HCT116 (cell line): ENCODE measurements around the gene NTMT2. TPM values are rescaled to one million over a fixed set of nuclear protein-coding genes. Genes with fewer than 3 reads are reported as not detected.

ENCODE experiments used
- ATAC-seq: fragments of 200-7000 bp; cut with Tn5 transposase; 2 replicates; pipeline ENCODE4 v1.9.1; 2020; ENCODE audit warnings: mild to moderate bottlenecking, moderate library complexity
- BruUV-seq: library from RNA; stranded (reverse); fragments of 400-500 nt; replicated peaks from 2 replicates; lab custom pipeline; 2021; lab: Mats Ljungman, UMichigan
- CTCF ChIA-PET: fragments of 300-600 bp; sonication (Branson Sonifier 250); formaldehyde crosslinking; loops from one replicate; lab custom pipeline; 2021; ENCODE audit warnings: antibody characterized with exemption; lab: Charles Lee
- POLR2A ChIA-PET: fragments of 300-600, 350-600 bp; sonication (Branson Sonifier 250); formaldehyde crosslinking; loops from one replicate; lab custom pipeline; 2021; ENCODE audit warnings: antibody characterized with exemption; lab: Charles Lee
- RAD21 ChIA-PET, 2 experiments: fragments of 300-600 bp; sonication (Branson Sonifier 250); formaldehyde crosslinking; loops; one replicate each; lab custom pipeline; 2023; ENCODE audit warnings: low total read pairs in 2 of 2; ENCODE audit not compliant: uncharacterized antibody in 2 of 2, unreplicated experiment in 2 of 2, low non-redundant PET in 1 of 2; lab: Charles Lee
- DNase-seq: peaks from one replicate; pipeline ENCODE4 v3.0.0-alpha.2; 2010; ENCODE audit warnings: low read depth, low spot score
- H2AFZ ChIP-seq: fragments of 200-600 bp; shearing (Covaris generic), sonication (generic); 2 replicates; pipeline ENCODE4 v1.6.1; 2017; ENCODE audit warnings: low read depth, mixed run types, mixed read lengths, antibody characterized with exemption, low read length; ENCODE audit not compliant: poor library complexity, severe bottlenecking
- H3K27ac ChIP-seq: 2 replicates; pipeline ENCODE4 v1.5.1; 2012; ENCODE audit warnings: low read depth, low read length
- H3K27me3 ChIP-seq: fragments of 200-600 bp; sonication (generic); 2 replicates; pipeline ENCODE4 v1.6.1; 2016; ENCODE audit warnings: mixed run types, low read length, mixed read lengths; ENCODE audit not compliant: insufficient read depth
- H3K36me3 ChIP-seq, 2 experiments: fragments of 200-500 bp in 1 of 2; fragments of 200-600 bp in 1 of 2; sonication (Bioruptor generic) in 1 of 2; sonication (generic) in 1 of 2; 2 replicates each; pipeline versions ENCODE4 v1.5.1 to v1.6.1; 2014 to 2016; ENCODE audit warnings: low read length in 2 of 2, inconsistent platforms in 1 of 2, mixed read lengths in 1 of 2, mixed run types in 1 of 2; ENCODE audit not compliant: insufficient read depth in 2 of 2, control insufficient read depth in 1 of 2
- H3K4me1 ChIP-seq, 2 experiments: fragments of 200-600 bp in 1 of 2; sonication (generic) in 1 of 2; 2 replicates each; pipeline versions ENCODE4 v1.5.1 to v1.6.1; 2012 to 2017; ENCODE audit warnings: low read length in 2 of 2, inconsistent platforms in 1 of 2, mild to moderate bottlenecking in 1 of 2, mixed read lengths in 1 of 2, mixed run types in 1 of 2, moderate library complexity in 1 of 2; ENCODE audit not compliant: insufficient read depth in 2 of 2, control insufficient read depth in 1 of 2
- H3K4me2 ChIP-seq: fragments of 200-600 bp; sonication (generic); 2 replicates; pipeline ENCODE4 v1.6.1; 2017; ENCODE audit warnings: mixed run types, low read length, mixed read lengths
- H3K4me3 ChIP-seq, 2 experiments: fragments of 200-600 bp in 1 of 2; sonication (generic) in 1 of 2; replicated peaks in 1 of 2; 2 replicates each; pipeline ENCODE4 v1.5.1; 2011 to 2016; ENCODE audit warnings: low read length in 2 of 2, control low read depth in 1 of 2, low read depth in 1 of 2, mild to moderate bottlenecking in 1 of 2, mixed read lengths in 1 of 2, mixed run types in 1 of 2
- H3K79me2 ChIP-seq: fragments of 200-600 bp; sonication (generic); 2 replicates; pipeline ENCODE4 v1.6.1; 2017; ENCODE audit warnings: mild to moderate bottlenecking, mixed run types, low read length, moderate library complexity, mixed read lengths; ENCODE audit not compliant: insufficient read depth
- H3K9ac ChIP-seq: fragments of 200-600 bp; sonication (generic); 2 replicates; pipeline ENCODE4 v1.6.1; 2016; ENCODE audit warnings: low read length, mixed read lengths
- H3K9me2 ChIP-seq: fragments of 200-600 bp; sonication (generic), shearing (Covaris generic); 2 replicates; pipeline ENCODE4 v1.6.1; 2017; ENCODE audit warnings: mixed run types, mild to moderate bottlenecking, moderate library complexity; ENCODE audit not compliant: insufficient read depth
- H3K9me3 ChIP-seq, 2 experiments: fragments of 200-500 bp in 1 of 2; fragments of 200-600 bp in 1 of 2; sonication (Bioruptor generic) in 1 of 2; sonication (generic) in 1 of 2; 2 replicates each; pipeline ENCODE4 v1.6.1; 2014 to 2017; ENCODE audit warnings: low read length in 2 of 2, mixed read lengths in 2 of 2, inconsistent platforms in 1 of 2, low read depth in 1 of 2, mild to moderate bottlenecking in 1 of 2, mixed run types in 1 of 2, moderate library complexity in 1 of 2; ENCODE audit not compliant: control insufficient read depth in 1 of 2, insufficient read depth in 1 of 2
- H4K20me1 ChIP-seq: fragments of 200-600 bp; sonication (generic), shearing (Covaris generic); 2 replicates; pipeline ENCODE4 v1.6.1; 2017; ENCODE audit warnings: mixed run types, mild to moderate bottlenecking, moderate library complexity; ENCODE audit not compliant: insufficient read depth
- FOSL1 ChIP-seq: IDR thresholded peaks from 2 replicates; pipeline ENCODE4 v1.6.1; 2012; ENCODE audit warnings: low read depth
- MAX ChIP-seq: IDR thresholded peaks from 2 replicates; pipeline ENCODE4 v1.6.1; 2012
- TCF7L2 ChIP-seq: IDR thresholded peaks from 2 replicates; pipeline ENCODE4 v1.7.0; 2011; ENCODE audit warnings: borderline replicate concordance, inconsistent platforms; ENCODE audit not compliant: insufficient read depth, insufficient read length; ENCODE audit errors: extremely low read depth
- ZNF274 ChIP-seq: fragments of 200-500 bp; sonication (Bioruptor generic); IDR thresholded peaks from 2 replicates; pipeline ENCODE4 v1.6.1; 2014; ENCODE audit warnings: mild to moderate bottlenecking, low read depth, low read length, inconsistent platforms
- intact Hi-C: fragments of 100-400 bp; cut with micrococcal nuclease; formaldehyde crosslinking; loops from 2 replicates; pipeline ENCODE4 v1.10.0; 2022
- total RNA-seq: library from RNA; stranded (reverse); gene quantifications from one replicate; pipeline ENCODE4 v1.2.1, GENCODE V29; 2021; ENCODE audit not compliant: unreplicated experiment

The NTMT2 gene
- total RNA-seq, 1 experiment from 2014 or later = not detected

DNA sequence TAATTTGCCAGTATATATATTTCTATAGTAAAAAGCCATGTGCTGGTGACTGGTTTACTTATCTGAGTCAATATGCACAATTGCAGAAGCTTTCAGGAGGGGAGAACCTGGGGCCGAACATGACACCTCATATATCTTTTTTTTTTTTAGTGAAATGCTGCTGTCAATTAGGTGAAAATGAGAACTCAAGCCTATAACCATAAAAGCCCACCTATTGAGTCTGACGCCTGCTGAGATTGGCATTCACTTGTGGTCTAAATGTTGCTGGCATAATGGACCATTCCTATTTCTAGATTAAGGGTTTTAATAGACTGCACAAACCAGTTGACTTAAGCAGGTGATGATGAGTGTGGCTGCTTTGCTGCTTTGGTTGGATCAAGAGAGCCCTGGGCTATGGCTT lies 10.8 kb downstream of the NTMT2 start:
- ChIA-PET RAD21 (no interaction called here), POLR2A (no interaction called here), CTCF (no interaction called here)
- Histone ChIP-seq H2AFZ (no peak overlapping the region), H3K9me2 (no peaks in the 10 kb centered on the region), H3K36me3 (no peaks in the 10 kb centered on the region), H3K4me3 (no peak overlapping the region), H3K9me3 (no peaks in the 10 kb centered on the region), H3K27me3 (no peaks in the 10 kb centered on the region), H3K79me2 (no peaks in the 10 kb centered on the region), H3K27ac (no peak overlapping the region), H3K9ac (no peak overlapping the region), H4K20me1 (no peaks in the 10 kb centered on the region), H3K4me2 (no peak overlapping the region), H3K4me1 (no peaks in the 10 kb centered on the region)
- DNase-seq (no peak), ATAC-seq (no peak)
- BruUV-seq = no TSS peak
- TF ChIP-seq TCF7L2 (no peak), ZNF274 (no peak)
- intact Hi-C loops = no loop called here

GRCh38 chr1:170157820-170158219 lies 12.1 kb downstream of the NTMT2 start:
- Histone ChIP-seq H3K4me1 (no peaks in the 10 kb centered on the region), H3K79me2 (no peaks in the 10 kb centered on the region), H2AFZ (no peak overlapping the region), H3K27ac (no peak overlapping the region), H3K9me2 (no peaks in the 10 kb centered on the region), H3K9ac (no peak overlapping the region), H4K20me1 (no peaks in the 10 kb centered on the region), H3K27me3 (no peaks in the 10 kb centered on the region), H3K36me3 (no peaks in the 10 kb centered on the region), H3K4me2 (no peak overlapping the region), H3K4me3 (no peak overlapping the region), H3K9me3 (no peaks in the 10 kb centered on the region)
- ChIA-PET RAD21 (no interaction called here), POLR2A (no interaction called here), CTCF (no interaction called here)
- TF ChIP-seq MAX (no peak), FOSL1 (no peak)
- intact Hi-C loops = no loop called here
- no peak for DNase-seq
- ATAC-seq = no peak
- BruUV-seq = no TSS peak
